ENCODE data around the gene NFAT5.

GRCh38 chr16:69562813-69563212 lies 3.0 kb upstream of the NFAT5 start:
- TF ChIP-seq POLR2AphosphoS5 (IDR thresholded peaks at IDR 0.05; ENCODE audit: low read depth, low read length) (no peak), POLR2A (IDR thresholded peaks at IDR 0.05; ENCODE audit: low read depth, low read length) (no peak), SPI1 (IDR thresholded peaks at IDR 0.05; ENCODE audit: low read depth, low read length) (no peak), TAF1 (IDR thresholded peaks at IDR 0.05; ENCODE audit: low read depth, low read length) (no peak), POU2F2 (IDR thresholded peaks at IDR 0.05; ENCODE audit: low read depth, low read length) (no peak), PAX5 (IDR thresholded peaks at IDR 0.05; ENCODE audit: insufficient read depth, low read length, severe bottlenecking) (no peak)
